Ramos (cell line): ENCODE measurements around the gene SLC66A2.
"Not testable (repeated sequence)": the region's sequence is repeated elsewhere in the genome, so short reads cannot be mapped to it uniquely, and the experiment has no call there.

ENCODE experiments used
- in situ Hi-C: fragments of 300-500 bp; cut with MboI; formaldehyde crosslinking; loops from one replicate; pipeline ENCODE4 v1.14.3; 2022; ENCODE audit warnings: low sequenced_read_pairs; ENCODE audit not compliant: unreplicated experiment

SLC66A2 gene

DNA sequence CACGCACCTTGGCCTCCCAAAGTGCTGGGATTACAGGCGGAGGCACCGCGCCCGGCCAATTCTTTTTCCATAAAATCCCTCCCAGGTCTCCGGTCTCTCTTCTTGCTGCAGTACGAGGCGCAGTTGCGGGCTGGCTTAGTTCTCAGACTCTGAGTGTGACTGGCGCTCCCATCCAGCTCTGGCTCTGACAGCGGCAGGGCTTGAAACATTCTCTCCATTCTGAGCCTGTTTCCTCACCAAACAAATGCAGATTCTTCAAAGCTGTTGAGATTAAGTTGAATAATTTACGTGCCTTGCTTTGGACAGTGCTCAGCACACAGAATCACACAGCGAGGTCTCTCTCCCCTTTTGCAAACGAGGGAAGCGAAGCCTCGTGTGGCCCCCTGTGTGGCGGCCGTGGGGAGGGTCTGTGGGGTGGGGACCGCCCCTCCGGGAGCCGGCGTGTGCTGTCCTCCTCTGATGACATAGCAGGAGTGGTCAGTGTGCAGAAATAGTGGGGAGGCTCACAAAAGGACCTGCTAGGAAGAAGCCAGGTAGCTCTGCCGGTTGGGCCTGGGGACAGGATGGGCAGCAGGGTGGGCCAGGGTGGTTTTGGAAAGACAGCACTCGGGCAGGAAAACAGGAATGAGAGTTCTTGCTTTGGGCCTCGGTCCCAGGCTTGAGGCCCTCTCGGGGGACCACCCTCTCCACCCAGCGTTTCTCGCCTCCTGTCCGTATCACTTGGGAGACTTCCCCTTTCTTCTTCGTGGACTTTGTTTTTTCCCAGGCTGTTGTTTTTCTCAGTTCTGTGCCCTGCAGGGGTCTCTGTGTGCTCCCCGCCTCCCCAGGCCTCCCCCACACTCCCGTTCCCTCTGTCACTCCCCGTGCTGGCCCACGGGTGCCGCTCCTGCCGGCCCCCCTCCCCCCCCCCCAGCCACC lies 78.7 kb downstream of the SLC66A2 start:
- in situ Hi-C loops = no loop called here

DNA sequence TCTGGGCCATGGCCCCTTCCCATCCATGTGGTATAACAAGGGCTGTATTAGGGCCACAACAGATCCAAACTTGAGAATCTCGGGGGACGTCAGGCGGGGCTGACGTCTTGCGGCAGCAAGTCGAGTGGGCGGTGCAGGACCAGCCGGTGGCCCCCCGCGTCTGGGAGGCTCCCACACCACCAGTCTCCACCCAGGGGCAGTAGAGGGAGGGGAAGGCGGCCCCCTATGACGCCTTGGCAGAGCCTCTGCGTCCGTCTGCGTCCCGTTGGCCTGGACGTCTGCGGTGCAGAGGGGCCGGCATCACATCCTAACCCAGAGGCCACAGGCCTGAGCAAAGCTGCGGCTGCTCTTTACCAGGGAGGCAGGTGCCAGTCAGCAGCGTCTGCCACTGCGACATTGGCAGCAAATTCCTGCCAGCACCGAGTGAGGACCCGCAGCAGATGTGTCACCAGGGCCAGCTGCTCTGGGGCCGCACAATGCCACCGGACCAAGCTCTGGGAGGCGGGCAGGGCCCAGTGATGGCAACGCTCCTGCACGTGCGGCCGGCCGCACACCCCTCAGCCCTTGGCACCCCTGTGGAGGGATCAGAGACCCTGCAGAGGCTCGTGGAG lies 79.9 kb downstream of the SLC66A2 start:
- in situ Hi-C loops = no loop called here

DNA sequence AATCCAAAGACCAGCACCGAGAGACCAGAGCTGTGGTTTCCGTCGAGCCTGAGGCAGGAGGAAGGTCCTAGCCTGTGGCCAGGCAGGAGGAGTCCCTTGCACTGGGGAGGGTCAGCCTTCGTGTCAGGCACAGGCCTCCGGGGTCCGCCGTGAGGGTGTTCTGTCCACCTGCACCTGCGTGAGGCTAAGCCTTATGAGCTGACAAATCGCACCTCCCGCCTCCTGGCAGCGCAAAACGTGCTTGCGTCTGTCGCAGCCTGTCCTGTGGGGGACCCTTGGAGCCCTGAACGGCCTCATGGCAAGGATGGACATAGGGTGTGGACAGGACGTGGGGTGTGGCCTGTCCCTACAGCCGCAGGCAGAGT lies 80.4 kb downstream of the SLC66A2 start:
- in situ Hi-C loops = no loop called here

DNA sequence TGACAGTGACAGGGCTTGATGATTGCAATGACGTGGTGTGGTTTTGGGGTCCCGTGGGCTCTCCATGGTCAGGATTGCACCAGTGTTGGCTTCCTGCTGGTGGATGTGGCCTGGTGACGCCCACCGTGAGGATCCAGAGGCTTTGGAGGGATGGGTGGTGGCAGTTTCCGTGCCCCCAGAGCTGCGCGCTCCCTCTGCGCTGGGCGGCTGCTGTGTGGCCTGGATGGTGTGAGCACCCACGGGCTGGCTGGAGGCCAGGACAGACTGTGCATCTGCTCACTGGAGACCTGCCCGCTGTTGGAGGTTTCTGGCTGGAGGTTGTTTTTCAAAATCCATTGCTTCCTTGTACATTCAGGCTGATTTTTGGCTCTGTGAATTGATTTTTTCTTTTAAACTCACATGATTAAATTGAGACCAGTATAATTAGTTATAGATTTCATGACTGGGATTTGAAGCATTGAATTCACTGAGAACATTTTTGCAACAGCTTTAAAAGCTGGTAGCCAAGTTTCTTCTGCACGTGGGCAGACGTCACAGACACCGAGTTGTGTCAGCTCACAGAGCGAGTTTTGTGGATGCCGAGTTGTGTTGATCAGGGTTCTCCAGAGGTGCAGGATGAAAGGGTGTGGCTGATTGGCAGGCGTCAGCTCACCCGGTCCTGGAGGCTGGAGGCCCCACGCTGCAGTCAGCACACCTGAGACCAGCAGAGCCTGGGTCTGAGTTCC lies 81.0 kb downstream of the SLC66A2 start:
- in situ Hi-C loops = no loop called here

DNA sequence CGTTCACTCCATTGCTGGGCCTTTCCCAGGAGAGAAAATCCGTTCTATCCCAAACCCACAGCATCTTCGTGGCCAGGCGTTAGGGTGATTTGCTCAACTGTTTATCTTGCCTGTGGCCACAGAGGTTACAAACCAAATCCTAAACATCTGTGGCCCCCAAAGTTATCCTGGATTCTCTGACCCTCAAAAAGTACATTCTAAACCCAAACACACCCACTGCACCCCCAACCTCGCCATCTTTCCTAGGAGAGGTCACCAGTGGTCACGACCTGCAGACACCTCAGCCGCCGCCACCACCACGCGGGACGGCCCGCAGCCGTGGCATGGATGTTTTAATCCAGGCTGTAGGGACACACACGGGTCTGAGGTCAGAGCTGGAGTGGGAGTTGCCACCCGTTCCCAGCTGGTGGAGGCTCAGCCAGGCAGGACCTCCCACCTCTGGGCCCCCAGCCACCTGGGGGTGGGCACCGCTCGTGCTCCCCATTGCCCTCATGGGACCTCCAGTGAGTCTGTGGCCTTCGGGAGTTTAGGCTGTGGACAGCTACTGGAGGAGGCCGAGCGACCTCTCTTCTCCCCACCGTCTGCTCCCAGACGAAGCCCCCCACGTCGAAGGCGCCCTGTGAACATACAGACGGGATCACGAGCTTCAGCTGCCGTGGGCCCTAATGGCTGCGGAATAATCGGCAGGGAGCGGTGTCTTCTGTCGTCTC lies 81.7 kb downstream of the SLC66A2 start:
- in situ Hi-C loops = no loop called here

DNA sequence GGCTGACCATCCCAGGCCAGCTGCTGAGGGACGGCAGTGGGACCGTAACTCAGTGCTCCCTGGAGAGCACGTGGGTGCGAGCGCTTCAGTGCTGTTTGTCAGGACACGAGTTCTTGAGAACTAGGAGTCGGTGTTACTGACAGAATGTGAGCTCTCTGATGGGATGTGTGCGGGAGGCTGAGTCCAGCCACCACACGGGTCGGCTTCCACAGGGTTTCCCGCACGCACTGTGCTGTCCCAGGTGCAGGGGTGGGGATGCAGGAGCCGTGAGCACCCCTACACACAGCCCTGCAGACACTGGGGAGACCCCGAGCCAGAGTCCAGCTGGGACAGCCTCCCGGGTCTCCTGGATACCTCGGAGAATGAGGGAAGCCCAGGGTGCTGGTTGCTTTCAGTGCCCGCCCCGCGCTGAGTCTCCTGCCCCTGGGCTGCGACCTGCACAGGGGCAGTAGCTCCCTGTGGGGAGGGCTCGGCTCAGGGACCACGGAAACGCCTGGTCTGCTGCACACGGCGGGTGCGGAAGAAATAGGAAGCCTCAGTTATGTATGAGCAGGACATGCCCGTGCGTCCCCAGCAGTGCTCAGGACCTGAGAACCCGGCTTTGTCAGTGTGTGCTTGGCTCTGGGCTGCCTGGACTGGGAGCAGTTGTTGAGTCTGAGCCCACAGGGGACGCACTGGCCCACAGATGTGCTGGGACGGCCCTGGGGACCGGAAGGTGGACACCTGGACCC lies 82.5 kb downstream of the SLC66A2 start:
- in situ Hi-C loops = no loop called here

DNA sequence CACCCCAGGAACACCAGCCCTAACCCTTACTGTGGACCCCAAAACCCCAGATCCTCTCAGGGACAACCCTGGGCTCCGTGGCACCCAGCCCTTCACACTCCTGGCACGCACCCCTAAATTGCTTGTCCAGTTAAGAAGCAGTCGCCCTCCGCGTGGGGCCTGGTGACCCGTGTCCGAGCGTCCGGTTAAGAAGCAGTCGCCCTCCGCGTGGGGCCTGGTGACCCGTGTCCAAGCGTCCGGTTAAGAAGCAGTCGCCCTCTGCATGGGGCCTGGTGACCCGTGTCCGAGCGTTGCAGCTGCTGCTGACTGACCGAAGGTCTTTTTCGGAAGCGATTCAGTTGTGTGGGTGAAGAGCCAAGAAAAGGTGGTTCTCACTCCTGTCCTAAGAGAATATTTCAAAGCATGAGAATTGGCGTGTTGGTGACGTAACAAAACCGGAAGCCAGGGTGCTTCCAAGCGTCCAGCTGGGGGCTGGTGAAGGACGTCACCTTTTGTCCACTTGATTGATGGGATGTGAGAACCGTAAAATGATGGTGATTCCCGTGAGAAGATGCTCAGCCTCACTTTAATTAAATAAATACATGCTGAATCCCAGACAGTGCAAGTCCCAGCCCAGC lies 83.2 kb downstream of the SLC66A2 start:
- in situ Hi-C loops = no loop called here

DNA sequence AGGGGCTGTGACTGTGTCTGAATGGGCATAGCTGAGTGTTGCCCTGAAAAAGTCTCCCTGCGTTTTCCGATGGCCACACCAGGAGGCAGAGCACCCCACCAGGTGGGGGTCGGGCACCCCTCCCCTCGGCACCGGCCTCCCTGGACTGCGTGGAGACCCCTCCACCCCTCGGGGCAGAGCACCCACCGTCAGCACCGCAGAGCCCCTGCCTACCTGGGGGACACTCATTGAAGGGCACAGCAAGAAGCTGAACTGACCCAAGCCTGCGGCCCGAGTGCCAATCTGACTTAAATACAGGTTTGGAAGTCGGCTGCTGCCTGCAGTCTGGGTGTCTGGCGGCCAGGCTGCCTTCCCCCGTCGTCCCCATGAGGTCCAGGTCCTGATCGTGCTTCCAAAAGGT lies 83.8 kb downstream of the SLC66A2 start:
- in situ Hi-C loops = no loop called here

DNA sequence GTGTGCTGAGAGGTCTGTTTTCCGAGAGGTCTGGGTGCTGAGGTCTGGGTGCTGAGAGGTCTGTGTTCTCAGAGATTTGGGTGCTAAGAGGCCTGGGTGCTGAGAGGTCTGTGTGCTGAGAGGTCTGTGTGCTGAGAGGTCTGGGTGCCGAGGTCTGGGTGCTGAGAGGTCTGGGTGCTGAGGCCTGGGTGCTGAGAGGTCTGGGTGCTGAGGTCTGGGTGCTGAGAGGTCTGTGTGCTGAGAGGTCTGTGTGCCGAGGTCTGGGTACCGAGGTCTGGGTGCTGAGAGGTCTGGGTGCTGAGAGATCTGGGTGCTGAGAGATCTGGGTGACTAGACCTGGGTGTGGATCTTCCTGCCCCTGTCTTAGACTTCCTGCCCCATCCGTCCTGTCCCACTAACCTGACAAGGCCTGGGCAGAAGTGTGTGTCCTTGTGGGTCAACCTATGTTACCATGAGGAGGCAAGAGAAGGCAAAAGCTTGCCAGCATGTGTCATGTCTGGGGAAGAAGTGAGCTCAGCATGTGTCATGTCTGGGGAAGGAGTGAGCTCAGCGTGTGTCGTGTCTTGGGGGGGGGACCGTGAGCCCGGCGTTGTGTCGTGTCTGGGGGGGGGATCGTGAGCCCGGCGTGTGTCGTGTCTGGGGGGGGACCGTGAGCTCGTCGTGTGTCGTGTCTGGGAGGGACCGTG lies 84.4 kb downstream of the SLC66A2 start:
- in situ Hi-C loops = no loop called here

DNA sequence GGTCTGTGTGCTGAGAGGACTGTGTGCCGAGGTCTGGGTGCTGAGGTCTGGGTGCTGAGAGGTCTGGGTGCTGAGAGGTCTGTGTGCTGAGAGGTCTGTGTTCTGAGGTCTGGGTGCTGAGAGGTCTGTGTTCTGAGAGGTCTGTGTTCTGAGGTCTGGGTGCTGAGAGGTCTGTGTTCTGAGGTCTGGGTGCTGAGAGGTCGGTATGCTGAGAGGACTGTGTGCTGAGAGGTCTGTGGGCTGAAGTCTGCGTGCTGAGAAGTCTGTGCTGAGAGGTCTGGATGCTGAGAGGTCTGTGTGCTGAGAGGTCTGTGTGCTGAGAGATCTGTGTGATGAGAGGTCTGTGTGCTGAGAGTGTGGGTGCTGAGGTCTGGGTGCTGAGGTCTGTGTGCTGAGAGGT lies 85.5 kb downstream of the SLC66A2 start:
- in situ Hi-C loops = not testable (repeated sequence)

DNA sequence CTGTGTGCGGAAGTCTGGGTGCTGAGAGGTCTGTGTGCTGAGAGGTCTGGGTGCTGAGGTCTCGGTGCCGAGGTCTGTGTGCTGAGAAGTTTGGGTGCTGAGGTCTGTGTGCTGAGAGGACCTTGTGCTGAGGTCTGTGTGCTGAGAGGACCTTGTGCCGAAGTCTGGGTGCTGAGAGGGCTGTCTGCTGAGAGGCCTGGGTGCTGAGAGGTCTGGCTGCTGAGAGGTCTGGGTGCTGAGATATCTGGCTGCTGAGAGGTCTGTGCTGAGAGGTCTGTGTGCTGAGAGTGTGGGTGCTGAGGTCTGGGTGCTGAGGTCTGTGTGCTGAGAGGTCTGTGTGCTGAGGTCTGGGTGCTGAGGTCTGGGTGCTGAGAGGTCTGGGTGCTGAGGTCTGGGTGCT lies 86.5 kb downstream of the SLC66A2 start:
- in situ Hi-C loops = not testable (repeated sequence)

DNA sequence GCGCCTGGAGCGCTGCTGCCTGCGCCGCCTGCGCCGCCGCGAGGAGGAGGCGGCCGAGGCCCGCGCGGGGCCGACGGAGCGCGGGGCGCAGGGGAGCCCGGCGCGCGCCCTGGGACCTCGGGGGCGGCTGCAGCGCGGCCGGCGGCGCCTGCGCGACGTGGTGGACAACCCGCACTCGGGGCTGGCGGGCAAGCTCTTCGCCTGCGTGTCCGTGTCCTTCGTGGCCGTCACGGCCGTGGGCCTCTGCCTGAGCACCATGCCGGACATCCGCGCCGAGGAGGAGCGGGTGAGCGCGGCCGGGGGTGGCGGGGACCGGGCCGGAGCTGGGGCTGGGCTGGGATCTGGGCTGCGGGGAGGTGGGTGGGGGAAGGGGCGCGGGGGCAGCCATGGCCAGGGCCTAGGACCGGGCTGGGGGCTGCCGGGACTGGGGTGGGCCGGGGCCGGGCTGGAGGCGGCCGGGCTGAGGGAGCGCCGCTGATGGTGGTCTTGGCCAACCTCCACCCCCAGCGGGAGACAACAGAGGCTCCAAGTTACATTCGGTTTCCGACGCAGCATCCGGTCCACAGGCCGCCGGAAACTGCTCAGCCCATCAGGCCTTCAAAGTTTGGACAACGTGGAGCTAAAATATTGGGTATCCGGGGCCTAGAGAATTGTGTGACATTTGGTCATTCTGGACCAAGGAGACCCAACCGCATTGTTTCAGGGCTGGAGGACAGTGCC lies 87.3 kb downstream of the SLC66A2 start:
- in situ Hi-C loops = no loop called here

DNA sequence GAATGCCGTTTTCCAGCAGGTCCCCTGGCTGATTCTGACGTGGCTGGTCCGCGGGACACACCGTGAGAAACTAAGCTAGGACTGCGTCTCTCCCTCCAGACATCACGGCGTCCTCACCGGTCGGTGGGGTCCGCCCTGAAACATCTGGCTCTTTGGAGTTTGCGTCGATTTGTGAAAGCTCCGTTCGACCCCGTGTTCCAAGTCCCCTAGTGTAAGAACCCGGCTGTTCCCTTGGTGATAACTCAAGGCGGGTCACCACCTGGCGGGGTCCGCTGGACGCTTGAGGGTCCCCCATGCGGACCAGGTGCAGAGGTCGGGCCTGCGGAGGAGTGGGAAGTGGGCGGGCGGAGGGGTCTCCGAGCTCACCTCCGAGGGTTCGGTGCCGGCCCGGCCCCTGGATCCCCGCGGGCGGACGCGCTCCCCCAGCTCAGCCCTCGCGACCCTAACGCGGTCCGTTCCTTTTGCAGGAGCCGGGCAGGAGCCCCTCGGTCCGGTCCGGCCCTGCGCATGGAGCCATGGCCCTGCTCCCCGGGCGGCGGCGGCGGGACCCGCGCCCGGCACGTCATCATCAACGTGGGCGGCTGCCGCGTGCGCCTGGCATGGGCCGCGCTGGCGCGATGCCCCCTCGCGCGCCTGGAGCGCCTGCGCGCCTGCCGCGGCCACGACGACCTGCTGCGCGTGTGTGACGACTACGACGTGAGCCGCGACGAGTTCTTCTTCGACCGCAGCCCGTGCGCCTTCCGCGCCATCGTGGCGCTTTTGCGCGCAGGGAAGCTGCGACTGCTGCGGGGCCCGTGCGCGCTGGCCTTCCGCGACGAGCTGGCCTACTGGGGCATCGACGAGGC lies 88.1 kb downstream of the SLC66A2 start:
- in situ Hi-C loops = no loop called here

DNA sequence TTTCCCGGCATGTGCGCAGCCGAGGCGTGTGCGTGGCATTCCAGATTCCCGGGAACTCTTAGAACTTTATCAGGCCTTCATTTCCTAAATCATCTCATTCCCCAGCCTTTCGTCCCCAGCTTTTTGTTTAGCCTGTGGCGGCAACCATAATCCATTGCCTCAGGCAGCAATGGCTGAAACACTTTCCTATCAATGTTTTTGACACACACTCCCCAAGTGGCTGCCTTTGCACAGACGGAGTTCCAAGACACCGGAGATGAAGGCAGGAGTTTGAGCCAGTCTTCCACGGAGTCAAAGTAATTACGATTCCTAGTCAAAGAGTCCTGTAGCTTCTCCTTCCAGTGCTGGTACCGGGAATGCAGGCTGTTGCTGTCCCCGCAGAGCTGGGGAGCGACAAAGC lies 88.9 kb downstream of the SLC66A2 start:
- in situ Hi-C loops = no loop called here

DNA sequence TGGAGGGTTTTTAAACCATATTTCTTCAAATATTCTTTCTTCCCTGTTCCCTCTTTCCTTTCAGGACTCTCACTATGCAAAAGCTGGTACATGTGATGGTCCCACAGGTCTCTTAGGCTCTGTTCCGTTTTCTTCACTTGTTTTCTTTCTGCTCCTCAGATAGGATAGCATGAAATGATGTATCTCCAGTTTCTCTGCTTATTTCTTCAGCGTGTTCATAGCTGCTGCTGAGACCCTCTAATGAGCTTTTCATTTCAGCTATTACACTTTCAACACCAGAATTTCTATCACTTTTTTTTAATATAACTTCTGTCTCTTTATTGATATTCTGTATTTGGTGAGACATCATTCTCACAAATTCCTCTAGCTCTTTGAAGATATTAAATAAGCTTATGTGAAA lies 89.8 kb downstream of the SLC66A2 start:
- in situ Hi-C loops = no loop called here

DNA sequence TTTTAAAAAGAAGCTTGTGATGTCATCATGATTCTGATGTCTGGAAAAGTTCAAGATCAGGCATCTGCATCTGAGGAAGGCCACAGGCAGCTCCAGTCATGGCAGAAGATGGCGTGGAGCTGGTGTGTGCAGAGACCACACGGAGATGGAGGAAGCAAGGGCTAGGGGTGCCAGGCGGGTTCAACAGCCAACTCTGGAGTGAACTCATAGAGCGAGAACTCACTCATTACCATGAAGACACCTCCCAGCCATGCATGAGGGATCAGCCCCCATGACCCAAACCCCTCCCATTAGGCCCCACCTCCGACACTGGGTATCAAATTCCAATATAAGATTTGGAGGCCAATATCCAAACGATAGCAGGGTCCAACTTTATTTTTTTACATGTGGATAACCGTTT lies 92.1 kb downstream of the SLC66A2 start:
- in situ Hi-C loops = no loop called here

DNA sequence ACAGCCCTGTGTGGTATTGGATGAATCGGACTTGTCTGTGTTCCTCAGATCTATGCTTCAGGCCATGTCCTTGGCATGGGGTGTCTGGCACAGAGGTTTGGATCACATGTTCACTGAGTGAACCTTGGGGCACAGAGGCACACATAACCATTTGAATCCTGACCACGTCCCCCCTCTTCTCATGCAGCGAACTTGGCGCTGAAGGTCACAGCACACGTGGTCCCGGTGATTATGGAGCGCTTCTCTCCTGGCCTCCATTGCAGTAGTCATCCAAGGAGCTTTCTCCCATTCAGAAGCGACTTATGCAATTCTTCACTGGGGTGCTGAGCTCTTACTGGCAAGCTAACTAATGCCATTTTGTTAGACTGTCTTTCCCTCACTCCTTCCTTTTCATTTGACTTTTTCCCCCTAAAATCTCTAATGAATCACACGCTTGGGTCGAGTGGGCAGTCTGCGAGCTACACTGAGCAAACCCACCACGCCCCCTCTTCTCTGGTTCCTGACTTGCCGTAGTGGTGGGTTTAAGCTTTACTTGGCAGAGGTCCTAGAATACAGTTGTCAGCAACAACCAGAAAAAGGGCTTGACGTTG lies 94.3 kb downstream of the SLC66A2 start:
- in situ Hi-C loops = no loop called here
